DOHH2 (cell line): ENCODE data around the gene EN2.

Source experiments
- H3F3A ChIP-seq: fragments of 200-600 bp; sonication (generic), shearing (Covaris generic); 2 replicates; pipeline ENCODE4 v1.6.0; 2016; ENCODE audit warnings: antibody characterized with exemption, mild to moderate bottlenecking; ENCODE audit not compliant: control insufficient read depth, insufficient read depth
- H3K27ac ChIP-seq: fragments of 200-600 bp; sonication (generic); 2 replicates; pipeline ENCODE4 v1.5.1; 2014; ENCODE audit warnings: low read depth, mild to moderate bottlenecking, low read length, moderate library complexity
- H3K27me3 ChIP-seq: fragments of 200-600 bp; sonication (generic); 2 replicates; pipeline ENCODE4 v1.6.1; 2014; ENCODE audit warnings: mild to moderate bottlenecking, low read length, mixed read lengths; ENCODE audit not compliant: control insufficient read depth
- H3K36me3 ChIP-seq: fragments of 200-600 bp; sonication (generic); 2 replicates; pipeline ENCODE4 v1.6.1; 2014; ENCODE audit warnings: mild to moderate bottlenecking, low read length, moderate library complexity, mixed read lengths; ENCODE audit not compliant: control insufficient read depth
- H3K4me1 ChIP-seq: fragments of 200-600 bp; sonication (generic); 2 replicates; pipeline ENCODE4 v1.6.1; 2014; ENCODE audit warnings: mild to moderate bottlenecking, low read length, mixed read lengths; ENCODE audit not compliant: control insufficient read depth
- H3K4me2 ChIP-seq: fragments of 200-600 bp; sonication (generic); 2 replicates; pipeline ENCODE4 v1.6.0; 2014; ENCODE audit warnings: mild to moderate bottlenecking, low read length, moderate library complexity
- H3K4me3 ChIP-seq: fragments of 200-600 bp; sonication (generic); 2 replicates; pipeline ENCODE4 v1.5.1; 2014; ENCODE audit warnings: mild to moderate bottlenecking, low read length, mixed read lengths
- H3K79me2 ChIP-seq: fragments of 200-600 bp; sonication (generic); 2 replicates; pipeline ENCODE4 v1.6.1; 2014; ENCODE audit warnings: mild to moderate bottlenecking, low read length, mixed read lengths; ENCODE audit not compliant: control insufficient read depth
- H3K9me2 ChIP-seq: fragments of 200-600 bp; sonication (generic); replicated peaks from 2 replicates; pipeline ENCODE4 v1.6.1; 2014; ENCODE audit warnings: mild to moderate bottlenecking, low read length, mixed read lengths; ENCODE audit not compliant: control insufficient read depth
- H3K9me3 ChIP-seq: fragments of 200-600 bp; sonication (generic); 2 replicates; pipeline ENCODE4 v1.6.1; 2014; ENCODE audit warnings: antibody characterized with exemption, low read length, mixed read lengths; ENCODE audit not compliant: control insufficient read depth, insufficient read depth
- H4K20me1 ChIP-seq: fragments of 200-600 bp; sonication (generic); 2 replicates; pipeline ENCODE4 v1.6.0; 2014; ENCODE audit warnings: low read depth, mild to moderate bottlenecking, antibody characterized with exemption, low read length, moderate library complexity; ENCODE audit not compliant: control insufficient read depth, insufficient read depth
- CTCF ChIP-seq: fragments of 200-600 bp; sonication (generic); IDR thresholded peaks from one replicate; pipeline ENCODE4 v1.5.1; 2014; ENCODE audit warnings: antibody characterized with exemption, mild to moderate bottlenecking, low read depth, low read length; ENCODE audit not compliant: poor library complexity, severe bottlenecking
- EZH2phosphoT487 ChIP-seq: fragments of 200-600 bp; sonication (generic); IDR thresholded peaks from 2 replicates; pipeline ENCODE4 v1.6.1; 2017; ENCODE audit warnings: borderline replicate concordance, mild to moderate bottlenecking, antibody characterized with exemption, low read length, moderate library complexity, mixed read lengths

Gene EN2

GRCh38 chr7:155427411-155428038 lies 30.4 kb upstream of the EN2 start:
- Histone ChIP-seq H3K27me3 (peaks cover 4% of the 10 kb centered on the region; the same call in 1 of the 2 replicates), H3F3A (no peaks in the 10 kb centered on the region), H3K4me3 (no peak overlapping the region), H3K27ac (no peak overlapping the region), H3K9me3 (no peaks in the 10 kb centered on the region), H3K9me2 (no peaks in the 10 kb centered on the region), H4K20me1 (no peaks in the 10 kb centered on the region), H3K36me3 (no peaks in the 10 kb centered on the region), H3K4me1 (no peaks in the 10 kb centered on the region), H3K4me2 (no peak overlapping the region), H3K79me2 (no peaks in the 10 kb centered on the region)
- TF ChIP-seq EZH2phosphoT487, result no peak
- no peak for TF ChIP-seq CTCF

GRCh38 chr7:155428171-155428834 lies 29.6 kb upstream of the EN2 start:
- no peaks in the 10 kb centered on the region for H3K9me2 ChIP-seq
- H3K27me3 ChIP-seq, result peaks cover 5% of the 10 kb centered on the region; the same call in 1 of the 2 replicates

GRCh38 chr7:155429651-155430050 lies 28.3 kb upstream of the EN2 start:
- Histone ChIP-seq H3F3A (no peaks in the 10 kb centered on the region), H3K27me3 (peaks cover 5% of the 10 kb centered on the region; the same call in 1 of the 2 replicates), H3K4me1 (no peaks in the 10 kb centered on the region), H3K79me2 (no peaks in the 10 kb centered on the region), H3K4me3 (no peak overlapping the region), H3K4me2 (no peak overlapping the region), H3K9me3 (no peaks in the 10 kb centered on the region), H4K20me1 (no peaks in the 10 kb centered on the region), H3K9me2 (no peaks in the 10 kb centered on the region), H3K27ac (no peak overlapping the region), H3K36me3 (no peaks in the 10 kb centered on the region)
- TF ChIP-seq CTCF, result no peak
- TF ChIP-seq EZH2phosphoT487, result no peak

More at GRCh38 chr7:155428171-155428834, 29.6 kb upstream of the EN2 start:
- no peak overlapping the region for H3K27ac ChIP-seq
- TF ChIP-seq EZH2phosphoT487, result no peak
- no peak for TF ChIP-seq CTCF
- H3K36me3 ChIP-seq, result no peaks in the 10 kb centered on the region
- no peak overlapping the region for H3K4me2 ChIP-seq
- H3K9me3 ChIP-seq, result no peaks in the 10 kb centered on the region
- no peak overlapping the region for H3K4me3 ChIP-seq
- no peaks in the 10 kb centered on the region for H3K79me2 ChIP-seq
- no peaks in the 10 kb centered on the region for H4K20me1 ChIP-seq
- no peaks in the 10 kb centered on the region for H3F3A ChIP-seq
- H3K4me1 ChIP-seq, result no peaks in the 10 kb centered on the region
